ENCODE measurements around the gene FAM50B.

FAM50B gene

GRCh38 chr6:3848925-3849605, at the start of gene FAM50B:
Gene FAM50B, plus strand, starts transcription at chr6:3849373. Its CDS starts 439 bp downstream, at chr6:3849812.
- DNase-seq: peak; percentile 83 to 86

- DNase-seq: no peak
These were observed 49.5 kb upstream of the FAM50B start for GRCh38 chr6:3799719-3800118.

- no peak for DNase-seq
These were observed 48.2 kb upstream of the FAM50B start for GRCh38 chr6:3800850-3801591.

- DNase-seq: no peak
These were observed 47.2 kb upstream of the FAM50B start for GRCh38 chr6:3801960-3802359.

- no peak for DNase-seq
These were observed 45.3 kb upstream of the FAM50B start for GRCh38 chr6:3803627-3804468.

- DNase-seq: no peak
These were observed 44.2 kb upstream of the FAM50B start for GRCh38 chr6:3804964-3805363.

GRCh38 chr6:3805448-3806123, 43.6 kb upstream of the FAM50B start:
- no peak for DNase-seq

GRCh38 chr6:3806169-3806922, 42.8 kb upstream of the FAM50B start:
- DNase-seq: no peak

- DNase-seq: no peak
These were observed 41.0 kb upstream of the FAM50B start for GRCh38 chr6:3808199-3808598.

GRCh38 chr6:3808759-3809514, 40.2 kb upstream of the FAM50B start:
- DNase-seq: no peak

GRCh38 chr6:3809515-3809891, 39.7 kb upstream of the FAM50B start:
- DNase-seq: no peak

GRCh38 chr6:3809982-3810381, 39.2 kb upstream of the FAM50B start:
- DNase-seq: no peak

GRCh38 chr6:3811191-3811590, 38.0 kb upstream of the FAM50B start:
- no peak for DNase-seq

- DNase-seq: no peak
These were observed 36.6 kb upstream of the FAM50B start for GRCh38 chr6:3812596-3812995.

GRCh38 chr6:3813150-3813780, 35.9 kb upstream of the FAM50B start:
- no peak for DNase-seq

- DNase-seq: no peak
These were observed 35.3 kb upstream of the FAM50B start for GRCh38 chr6:3813918-3814317.

GRCh38 chr6:3814539-3814938, 34.6 kb upstream of the FAM50B start:
- DNase-seq: no peak

- DNase-seq: no peak
These were observed 32.9 kb upstream of the FAM50B start for GRCh38 chr6:3816251-3816650.

- no peak for DNase-seq
These were observed 29.7 kb upstream of the FAM50B start for GRCh38 chr6:3819161-3820110.

GRCh38 chr6:3820563-3820962, 28.6 kb upstream of the FAM50B start:
- DNase-seq: no peak

Measured in stimulated activated CD4-positive, alpha-beta T cell treated with anti-CD3 and anti-CD28 coated beads, Interleukin-2, amount 100 ng/mL, for 48 hours (primary cell).